HG03139 (cell line): ENCODE measurements around the gene GRHPR.
"Not testable (repeated sequence)": the region's sequence is repeated elsewhere in the genome, so short reads cannot be mapped to it uniquely, and the experiment has no call there.

Experiments used
- ATAC-seq: cut with Tn5 transposase; IDR thresholded peaks from one replicate; pipeline ENCODE4 v1.9.1; 2021; ENCODE audit not compliant: unreplicated experiment

The GRHPR gene

DNA sequence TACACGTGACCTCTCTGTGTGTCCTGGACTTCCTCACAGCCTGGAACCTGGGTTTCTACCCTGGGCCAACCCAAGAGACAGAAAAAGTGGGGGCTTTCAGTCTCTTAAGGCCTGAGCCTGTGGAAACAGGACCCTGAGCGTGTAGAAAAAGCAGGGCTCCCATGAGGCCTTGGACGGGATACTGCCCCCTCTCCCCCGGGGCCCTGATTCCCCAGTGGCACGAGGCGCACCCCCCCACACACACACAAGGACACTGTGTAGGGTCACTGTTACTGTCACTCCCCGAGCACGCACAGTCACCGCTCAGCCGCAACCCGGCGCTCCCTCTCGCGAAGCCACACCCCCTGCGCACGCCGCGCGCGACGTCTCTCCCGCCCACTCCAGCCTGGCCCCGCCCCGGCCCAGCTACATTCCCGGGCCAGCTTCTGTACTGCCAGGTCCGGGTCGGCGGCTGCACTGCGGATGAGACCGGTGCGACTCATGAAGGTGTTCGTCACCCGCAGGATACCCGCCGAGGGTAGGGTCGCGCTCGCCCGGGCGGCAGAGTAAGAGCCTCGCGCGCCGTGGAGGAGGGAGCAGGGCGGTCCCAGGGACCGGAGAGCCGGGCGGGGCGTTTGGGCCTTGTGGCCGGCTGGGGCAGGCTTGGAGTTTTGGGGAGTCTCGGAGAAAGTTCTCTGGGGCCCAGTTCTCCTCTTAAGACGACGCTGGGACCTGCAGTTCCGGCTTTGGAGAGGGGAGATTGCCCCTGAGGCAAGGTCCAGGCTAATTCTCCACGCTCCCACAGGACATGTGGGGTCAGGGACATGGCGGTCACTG lies at the start of gene GRHPR:
GRHPR (plus strand) TSS at position 408 of the 816 bp plus-strand sequence; CDS start at position 463, 55 bp downstream.
- ATAC-seq, result peak; percentile 91

DNA sequence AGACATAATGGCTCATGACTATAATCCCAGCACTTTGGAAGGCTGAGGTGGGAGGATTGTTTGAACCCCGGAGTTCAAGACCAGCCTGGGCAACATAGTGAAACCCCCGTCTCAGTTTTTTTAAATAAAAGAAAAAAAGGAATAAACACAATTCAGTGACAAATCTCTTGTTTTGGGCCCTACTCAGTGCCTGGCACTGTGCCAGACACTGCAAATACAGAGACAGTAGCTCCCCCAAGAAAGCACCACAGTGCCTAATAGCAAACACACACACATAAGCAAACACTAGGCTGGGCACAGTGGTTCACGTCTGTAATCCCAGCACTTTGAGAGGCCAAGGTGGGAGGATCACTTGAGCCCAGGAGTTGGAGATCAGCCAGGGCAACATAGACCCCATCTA lies 49.7 kb upstream of the GRHPR start:
- no peak for ATAC-seq

DNA sequence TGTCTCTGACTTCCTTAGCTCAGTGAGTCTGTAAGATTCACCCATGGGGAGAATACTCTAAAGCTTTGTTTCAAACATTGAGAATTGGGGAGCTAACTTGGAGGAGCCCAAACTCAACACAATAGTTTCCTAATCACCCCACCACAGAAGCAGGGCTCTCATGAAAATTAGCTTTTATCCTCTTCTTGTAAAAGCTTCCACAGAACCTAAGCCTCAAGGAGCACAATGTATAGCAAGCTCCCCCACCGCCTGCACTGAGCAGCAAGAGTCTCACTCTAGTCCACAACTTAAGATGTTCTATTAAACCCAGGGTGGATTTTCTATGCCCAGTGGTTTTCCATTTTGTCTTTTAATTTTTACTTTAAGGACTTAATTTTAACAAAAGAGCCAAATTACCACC lies 48.9 kb upstream of the GRHPR start:
- no peak for ATAC-seq

DNA sequence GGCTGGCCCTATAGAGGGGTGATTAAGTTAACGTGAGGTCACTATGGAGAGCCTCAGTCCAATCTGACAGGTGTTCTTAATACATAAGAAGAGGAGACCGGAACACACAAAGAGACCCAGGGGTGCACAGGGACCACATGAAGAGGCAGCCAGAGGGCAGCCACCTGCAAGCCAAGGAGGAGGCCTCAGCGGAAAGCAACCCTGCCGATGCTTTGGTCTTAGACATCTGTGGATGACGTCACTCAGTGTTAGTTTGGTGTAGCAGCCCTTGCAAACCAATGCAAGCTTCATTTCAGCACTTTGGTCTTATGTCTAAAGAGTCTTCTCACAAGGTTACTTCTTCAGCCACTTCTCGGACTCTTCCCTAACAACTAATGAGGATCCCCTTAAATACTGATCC lies 47.6 kb upstream of the GRHPR start:
- peak; percentile 42 for ATAC-seq

DNA sequence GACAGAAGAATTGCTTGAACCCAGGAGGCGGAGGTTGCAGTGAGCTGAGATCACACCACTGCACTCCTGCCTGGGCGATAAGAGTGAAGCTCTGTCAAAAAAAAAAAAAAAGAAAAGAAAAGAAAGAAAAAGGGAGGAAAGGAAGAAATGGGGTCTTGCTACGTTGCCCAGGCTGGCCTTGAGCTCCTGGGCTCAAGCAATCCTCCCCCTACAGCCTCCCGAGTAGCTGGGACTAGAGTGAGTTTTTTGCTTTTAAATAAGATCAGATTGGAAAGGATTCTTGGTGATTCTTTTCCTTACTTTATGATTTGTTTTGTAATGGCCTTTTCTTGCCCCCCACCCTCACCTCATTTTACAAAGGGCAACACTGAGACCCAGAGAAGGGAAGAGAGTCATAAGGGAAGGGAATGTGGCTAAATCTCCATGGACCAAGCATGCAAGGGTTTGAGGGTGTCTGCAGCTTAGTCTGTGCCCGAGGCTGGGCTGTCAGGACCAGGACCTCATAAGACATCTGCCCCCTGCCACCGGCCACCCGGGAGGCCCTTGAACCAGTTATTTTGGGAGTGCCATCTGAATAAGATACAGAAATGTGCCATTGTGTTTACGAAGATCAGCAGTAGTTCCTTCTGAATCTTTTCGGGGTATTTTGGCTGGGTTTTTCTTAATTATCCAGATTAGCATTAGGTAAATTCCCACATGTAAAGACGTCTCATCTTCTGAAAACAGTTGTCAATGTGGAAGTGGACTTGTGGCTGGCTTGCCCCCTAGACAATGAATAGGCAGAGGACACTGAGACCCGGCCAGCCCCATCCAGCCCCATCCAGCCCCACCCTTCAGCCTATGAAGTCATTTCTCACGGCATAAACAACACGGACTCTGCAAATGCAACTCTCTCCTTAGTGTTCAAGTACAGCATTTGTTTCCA lies 44.5 kb upstream of the GRHPR start:
- no peak for ATAC-seq

DNA sequence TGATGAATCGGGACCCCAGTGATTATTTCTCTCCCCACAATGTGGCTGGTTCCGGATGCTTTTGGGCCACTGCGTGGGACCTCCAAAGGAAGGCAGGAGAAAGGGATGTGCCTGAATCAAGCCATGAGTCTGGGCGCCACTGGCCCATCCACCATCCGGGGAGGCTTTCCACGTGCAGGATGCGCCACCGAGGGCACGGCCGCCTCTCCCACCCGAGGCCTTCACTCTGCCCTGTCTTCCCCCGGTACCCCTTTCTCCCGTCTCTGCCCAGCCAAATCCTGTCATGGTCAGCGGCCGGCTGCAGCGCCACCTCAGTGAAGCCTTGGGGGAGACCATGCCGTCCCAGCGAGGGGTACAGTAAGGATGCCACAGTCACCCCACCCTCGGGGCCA lies 43.9 kb upstream of the GRHPR start:
- ATAC-seq, result no peak

DNA sequence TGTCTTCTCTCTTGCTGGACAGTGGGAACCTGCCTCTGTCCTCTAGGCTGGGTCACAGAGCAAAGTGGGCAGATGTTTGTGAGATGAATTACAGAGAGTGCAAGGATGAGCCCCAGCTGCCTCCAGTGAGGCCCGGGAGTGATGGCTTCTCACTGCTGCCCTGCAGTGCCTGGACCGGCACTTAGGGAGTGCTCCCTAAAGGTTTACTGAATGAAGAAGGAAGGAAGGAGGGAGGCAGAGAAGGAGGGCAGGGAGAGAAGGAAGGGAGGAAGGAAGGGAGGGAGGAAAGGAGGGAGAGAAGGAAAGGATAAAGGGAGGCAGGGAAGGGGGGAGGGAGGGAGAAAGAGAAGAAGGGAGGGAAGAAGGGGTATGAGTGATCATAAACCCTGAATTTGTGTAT lies 42.7 kb upstream of the GRHPR start:
- no peak for ATAC-seq

DNA sequence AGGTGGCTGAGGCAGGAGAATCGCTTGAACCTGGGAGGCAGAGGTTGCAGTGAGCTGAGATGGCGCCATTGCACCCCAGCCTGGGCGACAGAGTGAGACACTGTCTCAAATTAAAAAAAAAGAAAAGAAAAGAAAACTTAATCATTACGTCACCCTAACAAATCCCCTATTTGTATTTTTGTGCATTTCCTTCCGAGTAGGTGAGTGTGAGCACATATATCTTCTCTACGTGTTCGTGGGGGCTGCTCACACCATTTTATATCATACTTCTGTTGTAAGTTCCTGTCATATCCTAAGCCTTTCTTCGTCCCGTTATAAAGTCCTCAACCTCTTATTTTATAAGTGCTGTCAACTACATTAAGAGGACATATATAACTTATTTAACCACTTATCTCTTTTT lies 41.9 kb upstream of the GRHPR start:
- no peak for ATAC-seq

DNA sequence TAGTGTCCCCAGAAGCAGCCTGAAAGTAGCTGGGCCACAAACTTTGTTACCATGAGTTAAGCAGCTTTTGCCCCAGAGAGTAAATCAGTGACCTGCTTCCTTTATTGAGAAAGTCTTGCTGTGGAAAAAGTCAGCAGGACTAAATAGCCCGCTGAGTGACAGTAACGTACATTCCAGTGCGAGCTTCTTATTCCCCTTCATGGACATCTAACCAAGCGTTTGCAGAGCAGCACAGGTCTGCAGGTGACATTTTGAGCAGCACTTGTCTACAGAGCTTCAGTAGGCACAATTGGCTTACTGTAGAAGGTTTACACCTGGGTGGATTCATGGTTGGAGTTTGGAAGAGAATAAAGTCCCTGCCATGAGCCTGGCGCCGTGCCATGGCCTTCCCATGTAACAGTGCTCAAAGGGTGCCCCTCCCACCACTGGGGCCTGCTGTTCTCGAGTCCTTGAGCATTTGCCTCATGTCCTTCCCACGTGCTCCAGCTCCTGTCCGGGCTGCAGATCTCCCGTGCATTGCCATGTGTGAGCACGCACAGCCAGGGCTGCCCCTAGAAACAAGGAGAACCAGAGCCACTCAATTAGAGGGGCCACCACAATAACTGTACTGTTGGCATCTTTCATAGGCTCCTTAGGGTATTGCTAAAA lies 41.3 kb upstream of the GRHPR start:
- no peak for ATAC-seq

DNA sequence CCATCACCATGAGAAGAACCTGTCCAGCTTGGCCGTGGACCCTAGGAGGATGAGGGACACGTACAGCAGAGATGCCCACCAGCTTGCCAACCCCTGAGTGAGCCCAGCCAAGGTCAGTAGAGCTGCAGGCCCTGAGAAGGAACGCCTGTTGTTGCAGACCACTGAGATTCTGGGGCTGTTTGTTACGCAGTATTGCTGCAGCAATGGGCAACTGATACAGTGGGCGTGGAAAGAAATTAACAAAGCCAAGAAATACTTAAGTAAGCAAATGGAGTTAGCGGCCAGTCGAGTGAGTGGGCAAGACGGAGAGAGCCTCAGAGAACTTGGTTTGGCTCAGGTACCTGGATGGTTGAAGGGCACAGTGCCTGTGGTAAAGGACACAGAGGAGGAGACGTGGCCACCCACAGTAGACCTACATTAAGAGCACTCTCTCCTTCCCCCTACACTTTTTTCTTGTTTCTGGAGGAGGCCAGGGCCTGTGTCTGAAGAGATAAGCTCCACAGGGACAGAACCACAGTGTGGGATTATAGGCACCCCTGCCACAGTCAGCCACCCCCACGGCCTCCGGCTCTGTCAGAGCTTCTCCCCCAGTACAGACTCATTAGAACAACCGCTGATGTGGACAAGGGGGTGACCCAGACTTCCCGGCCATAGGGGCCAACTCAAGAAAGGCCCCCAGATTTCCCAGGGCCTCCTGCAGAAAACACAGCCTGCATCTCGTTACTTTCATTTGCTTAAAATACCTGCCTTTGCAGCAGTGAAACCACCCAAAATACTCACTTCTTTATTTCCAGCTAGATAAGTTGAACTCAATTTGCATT lies 40.1 kb upstream of the GRHPR start:
- ATAC-seq, result no peak

DNA sequence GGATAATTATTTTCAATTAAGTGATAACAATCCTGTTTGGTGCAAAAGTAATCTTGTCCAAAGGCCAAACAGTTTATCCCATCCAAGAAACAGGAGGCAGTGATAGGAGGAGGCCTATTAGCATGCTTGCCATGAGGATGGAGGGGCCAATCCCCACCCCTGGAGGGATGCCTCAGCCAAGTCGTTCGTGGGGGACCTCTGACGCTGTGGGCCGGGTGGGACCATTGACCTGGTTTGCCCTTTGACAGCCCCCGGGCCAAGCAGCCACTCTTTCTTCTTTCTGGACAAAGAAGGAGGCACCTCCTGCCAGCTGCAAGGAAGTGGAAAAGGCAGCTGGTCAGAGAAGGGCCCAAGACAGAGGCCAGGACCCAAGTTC lies 39.5 kb upstream of the GRHPR start:
- no peak for ATAC-seq

DNA sequence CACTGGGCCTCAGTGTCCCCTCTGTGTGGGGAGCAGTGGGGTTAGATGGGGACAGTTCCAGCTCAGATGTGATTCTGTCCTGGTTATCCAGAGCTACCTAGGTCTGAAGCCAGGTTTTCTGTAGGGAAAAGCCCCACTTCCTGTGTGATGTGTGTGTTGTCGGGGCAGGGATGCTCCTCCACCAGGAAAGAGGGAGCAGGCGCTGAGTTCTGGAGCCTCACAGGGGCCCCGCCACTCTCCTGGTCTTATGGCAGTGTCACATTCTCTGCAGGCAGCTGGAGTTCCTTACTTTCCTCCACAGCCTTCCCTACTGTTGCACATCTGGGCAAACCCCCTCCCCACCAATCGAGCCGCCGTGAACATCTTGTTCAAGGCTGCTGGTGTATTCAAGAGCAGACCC lies 39.1 kb upstream of the GRHPR start:
- ATAC-seq, result no peak

DNA sequence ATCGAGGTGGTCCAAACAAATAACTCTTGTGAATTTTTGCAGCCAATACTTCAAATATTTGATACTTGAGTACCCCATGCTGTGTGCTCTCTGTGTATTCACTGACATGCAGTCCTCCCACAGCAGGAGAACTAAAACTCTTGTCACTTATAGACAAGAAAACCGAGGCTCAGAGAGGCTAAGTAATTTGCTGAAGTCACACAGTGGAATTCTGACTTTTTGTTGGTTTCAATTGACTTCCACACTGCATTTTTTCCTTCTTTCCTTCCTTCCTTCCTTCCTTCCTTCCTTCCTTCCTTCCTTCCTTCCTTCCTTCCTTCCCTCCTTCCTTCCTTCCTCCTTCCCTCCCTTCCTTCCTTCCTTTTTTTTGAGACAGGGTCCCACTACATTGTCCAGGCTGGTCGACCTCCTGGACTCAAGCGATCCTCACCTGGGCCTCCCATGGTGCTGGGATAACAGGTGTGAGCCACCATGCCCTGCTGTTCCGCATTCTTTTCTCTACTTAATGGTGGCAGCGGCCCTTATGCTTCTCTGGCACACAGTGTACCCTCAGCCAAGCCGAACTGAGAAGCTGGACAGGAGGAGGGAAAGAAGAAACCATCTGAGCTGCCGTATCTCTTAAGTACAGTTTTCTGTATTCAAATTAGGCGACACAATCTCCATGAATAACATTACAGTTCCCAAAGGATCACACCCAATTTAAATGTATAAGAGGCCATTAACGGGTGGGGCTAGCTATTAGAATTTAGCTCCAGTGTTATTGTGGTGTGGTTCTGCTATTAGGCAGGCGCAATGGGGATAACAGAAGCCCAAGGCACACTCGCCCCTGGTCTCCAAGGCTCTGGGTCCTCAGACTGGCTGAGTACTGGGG lies 38.4 kb upstream of the GRHPR start:
- ATAC-seq, result no peak

DNA sequence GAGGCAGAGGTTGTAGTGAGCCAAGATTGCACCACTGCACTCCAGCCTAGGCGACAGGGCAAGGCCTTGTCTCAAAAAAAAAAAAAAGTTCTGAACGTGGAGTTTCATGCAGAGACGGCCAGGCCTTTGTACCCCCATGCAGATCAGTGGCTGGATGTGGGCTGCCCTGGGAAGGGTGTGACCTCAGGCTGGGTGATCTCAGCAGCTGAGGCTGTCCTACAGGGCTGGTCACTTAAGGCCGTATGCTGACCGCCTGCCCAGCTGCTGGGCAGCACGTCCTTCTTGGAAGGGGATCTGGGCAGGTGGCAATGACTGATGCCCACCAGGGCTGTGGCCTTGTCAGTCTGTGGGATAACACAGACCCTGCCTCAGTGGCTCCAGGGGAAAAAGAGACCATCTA lies 37.2 kb upstream of the GRHPR start:
- no peak for ATAC-seq

DNA sequence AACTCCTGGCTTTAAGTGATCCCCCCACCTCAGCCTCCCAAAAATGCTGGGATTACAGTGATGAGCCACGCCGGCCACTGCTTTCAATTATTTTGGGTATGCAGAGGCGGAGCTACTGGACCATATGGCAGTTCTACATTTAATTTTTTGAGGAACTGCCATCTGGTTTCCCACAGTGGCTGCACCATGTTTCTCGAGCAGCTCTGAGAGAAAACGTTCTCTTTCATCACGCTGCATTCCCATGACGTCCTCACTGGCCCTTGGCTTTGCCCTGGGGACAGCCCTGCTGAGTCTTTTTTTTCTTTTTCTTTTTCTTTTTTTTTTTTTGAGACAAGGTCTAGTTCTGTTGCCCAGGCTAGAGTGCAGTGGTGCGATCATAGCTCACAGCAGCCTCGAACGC lies 35.5 kb upstream of the GRHPR start:
- ATAC-seq, result no peak

DNA sequence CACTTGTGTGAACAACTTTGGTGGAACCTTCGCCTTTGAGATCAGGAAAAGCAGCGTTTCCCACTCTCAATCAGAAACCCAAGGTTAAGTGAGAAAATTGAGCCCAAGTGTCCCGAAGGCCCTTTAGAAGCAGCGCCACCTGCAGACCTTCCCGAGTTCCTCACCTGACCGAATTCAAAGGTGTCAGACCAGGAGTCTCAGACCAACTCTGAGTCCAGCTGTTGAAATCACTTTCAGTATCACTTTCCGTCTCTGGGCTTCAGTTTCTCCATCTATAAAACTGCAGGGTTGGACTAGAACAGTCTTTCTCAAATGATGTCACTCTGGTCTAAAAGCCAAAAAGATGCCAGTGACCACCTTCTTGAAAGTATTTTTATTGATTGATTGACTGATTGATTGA lies 31.7 kb upstream of the GRHPR start:
- ATAC-seq, result peak; percentile 81

DNA sequence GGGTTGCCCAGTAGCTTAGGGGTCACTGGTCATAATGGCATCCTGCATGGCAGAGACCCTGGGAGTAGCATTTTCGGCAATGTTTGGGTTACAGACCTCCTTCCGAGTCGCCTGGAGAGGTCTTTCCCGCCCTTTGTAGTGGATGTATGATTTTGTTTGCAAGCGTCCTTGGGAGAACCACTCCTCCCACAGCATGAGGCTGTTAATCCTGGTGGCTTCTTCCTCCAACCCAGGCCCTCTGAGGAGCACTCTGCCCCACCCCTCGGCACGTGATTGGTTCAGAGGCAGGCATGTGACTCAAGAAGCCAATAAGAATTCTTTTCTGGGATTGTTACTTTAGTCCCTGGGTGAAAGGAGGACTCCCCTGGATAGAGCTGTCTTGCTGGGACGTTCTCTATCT lies 30.2 kb upstream of the GRHPR start:
- ATAC-seq, result no peak

DNA sequence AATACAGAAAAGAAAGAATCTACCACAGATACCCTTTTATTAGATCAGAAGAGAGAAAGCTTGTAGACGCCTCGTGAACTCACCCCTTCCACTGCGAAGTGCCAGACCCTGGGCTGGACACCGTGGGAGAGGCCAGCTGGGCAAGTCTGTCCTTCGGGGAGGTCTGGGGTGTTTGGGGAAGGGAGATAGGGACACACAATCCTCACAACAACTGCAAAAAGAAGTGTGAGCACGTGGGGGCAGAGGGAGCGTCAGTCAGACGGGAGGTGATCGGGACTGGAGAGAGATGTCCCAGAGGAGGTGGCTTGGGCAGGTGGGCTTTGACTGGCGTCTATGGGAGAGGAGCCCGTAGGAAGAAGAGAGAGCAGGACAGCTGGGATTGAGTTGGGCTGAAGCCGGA lies 27.3 kb upstream of the GRHPR start:
- no peak for ATAC-seq

DNA sequence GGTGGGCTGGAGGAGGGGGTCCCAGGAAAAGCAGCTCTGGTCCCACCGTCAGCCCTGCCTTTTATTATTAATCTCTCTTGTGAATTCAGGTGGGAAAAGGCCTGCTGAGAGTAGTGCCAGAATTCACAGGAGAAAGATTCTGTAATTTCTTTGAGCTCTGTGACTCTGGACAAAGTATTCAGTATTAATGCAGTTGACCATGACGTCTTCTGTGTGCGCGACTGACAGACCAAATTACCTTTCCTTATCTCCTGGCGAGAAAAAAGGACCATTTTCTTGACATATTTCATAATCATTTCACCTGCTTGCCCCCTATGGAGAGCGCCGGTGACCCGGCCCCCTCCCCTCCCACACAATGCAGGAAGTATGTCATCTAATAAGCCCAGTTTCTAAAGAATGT lies 26.8 kb upstream of the GRHPR start:
- ATAC-seq, result no peak

DNA sequence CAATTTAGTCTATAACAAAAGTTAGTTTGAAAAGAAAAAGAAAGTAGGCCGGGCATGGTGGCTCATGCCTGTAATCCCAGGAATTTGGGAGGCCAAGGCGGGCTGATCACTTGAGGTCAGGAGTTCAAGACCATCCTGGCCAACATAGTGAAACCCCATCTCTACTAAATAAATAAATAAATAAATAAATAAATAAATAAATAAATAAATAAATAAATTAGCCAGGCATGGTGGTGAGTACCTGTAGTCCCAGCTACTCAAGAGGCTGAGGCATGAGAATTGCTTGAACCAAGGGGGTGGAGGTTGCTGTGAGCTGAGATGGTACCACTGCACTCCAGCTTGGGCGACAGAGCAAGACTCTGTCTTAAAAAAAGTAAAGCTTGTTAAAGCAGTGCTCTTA lies 24.5 kb upstream of the GRHPR start:
- not testable (repeated sequence) for ATAC-seq
